Uterus (tissue), 2 donors: ENCODE measurements around the gene TOE1.

Experiments
- POLR2A ChIP-seq, 2 donors: fragments of 450-650 bp; IDR thresholded peaks; one replicate each; pipeline ENCODE4 v1.6.1; 2016; ENCODE audit warnings: antibody characterized with exemption in 2 of 2, mild to moderate bottlenecking in 1 of 2, moderate library complexity in 1 of 2
- TF ChIP-seq, protein P1 (sequence below), 4 experiments: fragments of 200-600 bp in 2 of 4; fragments of 450-650 bp in 2 of 4; sonication (generic) in 2 of 4; IDR thresholded peaks; one replicate each; pipeline ENCODE4 v1.5.1; 2016 to 2019; ENCODE audit warnings: antibody characterized with exemption in 4 of 4, mild to moderate bottlenecking in 2 of 4, moderate library complexity in 1 of 4

DNA sequence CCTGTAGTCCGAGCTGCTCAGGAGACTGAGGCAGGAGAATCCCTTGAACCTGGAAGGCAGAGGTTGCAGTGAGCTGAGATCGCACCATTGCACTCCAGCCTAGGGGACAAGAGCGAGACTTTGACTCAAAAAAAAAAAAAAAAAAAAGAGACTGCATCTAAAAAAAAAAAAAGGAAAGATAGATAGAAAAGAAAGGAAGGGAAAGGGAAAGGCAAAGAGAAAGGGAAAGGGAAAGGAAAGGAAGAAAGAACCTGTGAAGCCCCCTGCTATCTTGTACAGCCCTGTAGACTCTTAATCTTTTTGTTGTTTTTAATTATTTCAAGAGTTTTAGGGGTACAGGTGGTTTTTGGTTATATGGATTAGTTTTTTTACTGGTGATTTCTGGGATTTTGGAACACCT, 46.2 kb downstream of the TOE1 start:
- TF ChIP-seq, protein P1, sequence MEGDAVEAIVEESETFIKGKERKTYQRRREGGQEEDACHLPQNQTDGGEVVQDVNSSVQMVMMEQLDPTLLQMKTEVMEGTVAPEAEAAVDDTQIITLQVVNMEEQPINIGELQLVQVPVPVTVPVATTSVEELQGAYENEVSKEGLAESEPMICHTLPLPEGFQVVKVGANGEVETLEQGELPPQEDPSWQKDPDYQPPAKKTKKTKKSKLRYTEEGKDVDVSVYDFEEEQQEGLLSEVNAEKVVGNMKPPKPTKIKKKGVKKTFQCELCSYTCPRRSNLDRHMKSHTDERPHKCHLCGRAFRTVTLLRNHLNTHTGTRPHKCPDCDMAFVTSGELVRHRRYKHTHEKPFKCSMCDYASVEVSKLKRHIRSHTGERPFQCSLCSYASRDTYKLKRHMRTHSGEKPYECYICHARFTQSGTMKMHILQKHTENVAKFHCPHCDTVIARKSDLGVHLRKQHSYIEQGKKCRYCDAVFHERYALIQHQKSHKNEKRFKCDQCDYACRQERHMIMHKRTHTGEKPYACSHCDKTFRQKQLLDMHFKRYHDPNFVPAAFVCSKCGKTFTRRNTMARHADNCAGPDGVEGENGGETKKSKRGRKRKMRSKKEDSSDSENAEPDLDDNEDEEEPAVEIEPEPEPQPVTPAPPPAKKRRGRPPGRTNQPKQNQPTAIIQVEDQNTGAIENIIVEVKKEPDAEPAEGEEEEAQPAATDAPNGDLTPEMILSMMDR (IDR thresholded peaks at IDR 0.05): no peak
- no peak for TF ChIP-seq POLR2A (IDR thresholded peaks at IDR 0.05)
